RWPE1 (cell line): ENCODE data around the gene HSD17B2.

Source experiments
- CTCF ChIA-PET: fragments of 350-600 bp; sonication (Branson Sonifier 250); formaldehyde crosslinking; extraction: SDS; loops from one replicate; lab custom pipeline; 2021; lab: Yijun Ruan, JAX
- POLR2A ChIA-PET: fragments of 400-600 bp; formaldehyde crosslinking; extraction: SDS; loops from one replicate; lab custom pipeline; 2020; ENCODE audit warnings: antibody characterized with exemption; ENCODE audit not compliant: low non-redundant PET; lab: Yijun Ruan, JAX
- DNase-seq: peaks from one replicate; pipeline ENCODE4 v3.0.0; 2012; ENCODE audit warnings: low spot score
- H3K27ac ChIP-seq: fragments of 450-650 bp; 2 replicates; pipeline ENCODE4 v1.5.1; 2017
- CTCF ChIP-seq: fragments of 450-650 bp; conservative IDR thresholded peaks from 2 replicates; pipeline ENCODE4 v1.5.1; 2017; ENCODE audit warnings: low read depth, mild to moderate bottlenecking

Gene HSD17B2

DNA sequence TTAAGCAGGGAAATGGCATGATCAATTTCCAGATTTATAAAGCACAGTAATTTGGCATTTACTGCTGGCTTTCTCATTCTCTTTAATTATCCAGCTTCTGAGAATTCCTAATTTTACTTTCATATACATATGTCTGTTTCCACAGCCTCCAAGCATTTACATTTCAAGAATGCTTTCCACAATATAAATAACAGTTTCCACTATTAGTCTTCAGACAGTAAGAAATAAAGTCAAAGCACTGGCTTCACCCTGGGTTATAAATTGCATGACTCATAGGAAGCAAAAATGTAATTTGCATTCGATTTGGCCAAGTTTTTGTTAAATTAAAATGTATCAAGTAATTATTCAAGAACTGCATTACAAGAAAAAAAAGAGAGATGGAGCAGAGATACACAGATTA is 81.5 kb downstream of the HSD17B2 start:
- CTCF ChIA-PET, result no interaction called here
- DNase-seq, result no peak

GRCh38 chr16:82118749-82119148 is 83.7 kb downstream of the HSD17B2 start:
- H3K27ac ChIP-seq, result no peak overlapping the region
- no peak for DNase-seq
- POLR2A ChIA-PET, result no interaction called here
- CTCF ChIA-PET, result interaction anchor here (0.6 kb wide), 1 partner anchor 12 kb away, joined by 3 read pairs; no protein-coding TSS in a partner anchor
- no peak for TF ChIP-seq CTCF

More for the DNA sequence above, 81.5 kb downstream of the HSD17B2 start:
- no peak overlapping the region for H3K27ac ChIP-seq
- TF ChIP-seq CTCF, result no peak
- POLR2A ChIA-PET, result no interaction called here

DNA sequence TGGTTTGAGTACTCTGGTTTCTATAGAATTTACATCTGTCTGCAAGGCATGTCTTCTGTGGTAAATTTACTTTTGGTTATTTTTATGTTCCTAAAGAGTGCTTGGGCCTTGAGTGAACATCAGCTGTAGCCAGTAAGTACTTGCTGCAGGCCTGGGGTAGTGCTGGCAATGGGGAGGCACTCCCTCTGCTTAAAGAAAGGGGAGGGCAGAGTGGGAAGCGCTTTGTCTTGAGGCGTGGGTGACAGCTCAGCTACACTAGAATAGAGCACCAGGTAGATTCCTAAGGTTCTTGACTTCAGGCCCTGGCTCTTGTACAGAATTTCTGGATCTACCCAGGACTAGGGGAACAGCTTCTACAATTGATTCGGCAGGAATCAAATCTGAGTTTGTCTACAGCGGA is 84.4 kb downstream of the HSD17B2 start:
- H3K27ac ChIP-seq, result no peak overlapping the region
- POLR2A ChIA-PET, result no interaction called here
- no peak for DNase-seq
- CTCF ChIA-PET, result interaction anchor here (0.6 kb wide), 1 partner anchor 12 kb away, joined by 3 read pairs; no protein-coding TSS in a partner anchor
- no peak for TF ChIP-seq CTCF

DNA sequence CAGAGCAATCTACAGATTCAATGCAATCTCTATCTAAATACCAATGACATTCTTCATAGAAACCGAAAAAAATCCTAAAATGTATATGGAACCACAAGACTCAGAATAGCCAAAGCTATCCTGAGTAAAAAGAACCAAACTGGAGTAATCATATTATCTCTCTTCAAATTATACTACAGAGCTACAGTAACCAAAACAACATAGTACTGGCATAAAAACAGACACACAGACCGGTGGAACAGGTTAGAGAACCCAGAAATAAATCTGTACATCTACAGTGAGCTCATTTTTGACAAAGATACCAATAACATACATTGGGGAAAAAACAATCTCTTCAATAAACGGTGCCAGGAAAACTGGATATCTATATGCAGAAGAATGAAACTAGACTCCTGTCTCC is 89.6 kb downstream of the HSD17B2 start:
- CTCF ChIA-PET, result interaction anchor here (0.7 kb wide), 1 partner anchor 10 kb away, joined by 3 read pairs; no protein-coding TSS in a partner anchor
- no peak overlapping the region for H3K27ac ChIP-seq
- no peak for TF ChIP-seq CTCF
- POLR2A ChIA-PET, result no interaction called here
- no peak for DNase-seq

DNA sequence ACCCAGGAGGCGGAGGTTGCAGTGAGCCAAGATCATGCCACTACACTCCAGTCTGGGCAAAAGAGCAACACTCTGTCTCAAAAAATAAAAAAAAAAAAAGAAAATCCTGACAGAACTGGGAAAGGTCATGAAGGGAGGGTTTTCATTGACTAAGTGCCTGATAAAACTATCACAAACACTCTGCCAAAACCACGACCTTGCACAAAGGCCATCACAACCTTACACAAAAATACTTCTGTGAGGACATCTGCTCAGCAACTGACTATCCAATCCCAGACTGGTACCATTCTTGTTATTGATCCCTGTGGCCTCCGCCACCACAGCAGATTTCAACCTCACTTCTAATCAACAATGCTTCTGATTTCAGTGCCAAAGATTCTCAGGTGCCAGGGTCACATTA is 94.8 kb downstream of the HSD17B2 start:
- CTCF ChIA-PET, result no interaction called here
- POLR2A ChIA-PET, result no interaction called here
- no peak overlapping the region for H3K27ac ChIP-seq
- no peak for DNase-seq
- TF ChIP-seq CTCF, result no peak

- DNase-seq, result no peak
- no peak for TF ChIP-seq CTCF
- H3K27ac ChIP-seq, result no peak overlapping the region
- ChIA-PET CTCF (interaction anchor here (0.5 kb wide), 1 partner anchor 97 kb away, joined by 5 read pairs; no protein-coding TSS in a partner anchor), POLR2A (no interaction called here)
Measured at GRCh38 chr16:82133798-82134197, 98.7 kb downstream of the HSD17B2 start.

DNA sequence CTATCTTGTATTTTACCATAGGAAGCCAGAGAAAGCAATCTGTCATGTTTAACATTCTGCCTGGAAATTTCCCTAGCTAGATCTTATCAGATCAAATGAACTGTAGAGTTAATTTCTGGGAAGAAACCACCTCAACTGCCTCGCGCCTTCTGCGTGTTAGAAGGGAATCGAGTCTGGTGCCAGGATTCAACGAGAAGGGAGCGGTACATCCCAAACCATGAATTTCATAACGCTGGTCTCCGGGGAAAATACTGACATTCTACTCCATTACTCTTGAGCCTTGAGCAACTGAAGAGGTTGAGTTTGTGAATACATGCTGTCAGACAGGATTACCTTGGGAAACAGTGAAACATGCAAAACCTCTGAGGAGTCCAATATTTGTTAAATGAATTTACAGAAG is 99.8 kb downstream of the HSD17B2 start:
- CTCF ChIA-PET, result no interaction called here
- TF ChIP-seq CTCF, result no peak
- POLR2A ChIA-PET, result no interaction called here

More for the DNA sequence above, 99.8 kb downstream of the HSD17B2 start:
- no peak for DNase-seq
- H3K27ac ChIP-seq, result no peak overlapping the region
